Liver (tissue), 9 donors: Measurements from ENCODE around the gene ABTB2. TPM values are rescaled to one million over a fixed set of nuclear protein-coding genes. Genes with fewer than 3 reads are reported as not detected.

Experiments
- DNase-seq: peaks from one replicate; pipeline ENCODE4 v3.0.0-alpha.2; 2017; ENCODE audit warnings: low spot score
- H3K27ac ChIP-seq, 2 donors: one replicate each; pipeline ENCODE4 v1.7.0; 2013; ENCODE audit warnings: inconsistent platforms in 2 of 2, low read length in 2 of 2, control low read depth in 1 of 2, low read depth in 1 of 2, mild to moderate bottlenecking in 1 of 2
- H3K27me3 ChIP-seq, 4 donors: one replicate each; pipeline versions ENCODE4 v1.6.1 to v1.7.0; 2013; ENCODE audit warnings: low read length in 3 of 4, inconsistent platforms in 1 of 4, mild to moderate bottlenecking in 1 of 4, moderate library complexity in 1 of 4; ENCODE audit not compliant: control insufficient read depth in 4 of 4, insufficient read depth in 4 of 4
- H3K36me3 ChIP-seq, 4 donors: one replicate each; pipeline versions ENCODE4 v1.6.1 to v1.7.0; 2013; ENCODE audit warnings: low read length in 3 of 4, mild to moderate bottlenecking in 3 of 4, low read depth in 1 of 4, moderate library complexity in 1 of 4; ENCODE audit not compliant: control insufficient read depth in 4 of 4, insufficient read depth in 3 of 4
- H3K4me1 ChIP-seq, 4 donors: one replicate each; pipeline versions ENCODE4 v1.6.1 to v1.7.0; 2013; ENCODE audit warnings: low read length in 3 of 4, mild to moderate bottlenecking in 3 of 4, moderate library complexity in 1 of 4; ENCODE audit not compliant: control insufficient read depth in 4 of 4, insufficient read depth in 4 of 4
- H3K4me3 ChIP-seq, 3 donors: one replicate each; pipeline versions ENCODE4 v1.6.1 to v1.7.0; 2013; ENCODE audit warnings: low read length in 3 of 3, control low read depth in 1 of 3, low read depth in 1 of 3, mild to moderate bottlenecking in 1 of 3
- H3K9ac ChIP-seq, 2 donors: one replicate each; pipeline ENCODE4 v1.7.0; 2013; ENCODE audit warnings: low read length in 2 of 2, mild to moderate bottlenecking in 2 of 2, moderate library complexity in 2 of 2, control low read depth in 1 of 2, low read depth in 1 of 2
- H3K9me3 ChIP-seq, 4 donors: one replicate each; pipeline versions ENCODE4 v1.6.1 to v1.7.0; 2013; ENCODE audit warnings: low read length in 3 of 4; ENCODE audit not compliant: control insufficient read depth in 4 of 4
- EGR1 ChIP-seq, 2 donors: IDR thresholded peaks; 2 replicates each; pipeline ENCODE4 v1.6.1; 2016 to 2018; ENCODE audit warnings: antibody characterized with exemption in 2 of 2, low read depth in 2 of 2
- FOXA1 ChIP-seq: IDR thresholded peaks from 2 replicates; pipeline ENCODE4 v1.6.1; 2016; ENCODE audit warnings: antibody characterized with exemption
- FOXA2 ChIP-seq: IDR thresholded peaks from 2 replicates; pipeline ENCODE4 v1.6.1; 2016; ENCODE audit warnings: antibody characterized with exemption
- GABPA ChIP-seq, 2 donors: IDR thresholded peaks in 1 of 2; conservative IDR thresholded peaks in 1 of 2; 2 replicates each; pipeline ENCODE4 v1.6.1; 2016; ENCODE audit warnings: antibody characterized with exemption in 2 of 2, mild to moderate bottlenecking in 1 of 2, moderate library complexity in 1 of 2
- HNF4A ChIP-seq, 2 donors: conservative IDR thresholded peaks; 2 replicates each; pipeline ENCODE4 v1.6.1; 2016; ENCODE audit warnings: antibody characterized with exemption in 2 of 2, mild to moderate bottlenecking in 2 of 2
- HNF4G ChIP-seq: IDR thresholded peaks from 2 replicates; pipeline ENCODE4 v1.6.1; 2016; ENCODE audit warnings: antibody characterized with exemption
- JUND ChIP-seq, 2 donors: IDR thresholded peaks; 2 replicates each; pipeline ENCODE4 v1.6.1; 2016; ENCODE audit warnings: antibody characterized with exemption in 2 of 2
- NR2F2 ChIP-seq: IDR thresholded peaks from 2 replicates; pipeline ENCODE4 v1.6.1; 2016; ENCODE audit warnings: antibody characterized with exemption
- RAD21 ChIP-seq, 2 donors: IDR thresholded peaks; 2 replicates each; pipeline ENCODE4 v1.6.1; 2016; ENCODE audit warnings: antibody characterized with exemption in 2 of 2, mild to moderate bottlenecking in 2 of 2
- RXRA ChIP-seq, 2 donors: IDR thresholded peaks; 2 replicates each; pipeline ENCODE4 v1.6.1; 2017 to 2018; ENCODE audit warnings: antibody characterized with exemption in 2 of 2, mild to moderate bottlenecking in 1 of 2
- SP1 ChIP-seq: IDR thresholded peaks from 2 replicates; pipeline ENCODE4 v1.6.1; 2018; ENCODE audit warnings: antibody characterized with exemption, mild to moderate bottlenecking
- TAF1 ChIP-seq: conservative IDR thresholded peaks from 2 replicates; pipeline ENCODE4 v1.6.1; 2016; ENCODE audit warnings: antibody characterized with exemption, mild to moderate bottlenecking
- YY1 ChIP-seq: IDR thresholded peaks from 2 replicates; pipeline ENCODE4 v1.6.1; 2016; ENCODE audit warnings: antibody characterized with exemption, mild to moderate bottlenecking
- WGBS: extraction: QIAGEN DNeasy Blood & Tissue Kit; methylation state at CpG from one replicate; pipeline ENCODE4 v1.1.7; 2013; 5-methylcytosine and 5-hydroxymethylcytosine counted together
- polyA plus RNA-seq, 2 donors: library from polyadenylated mRNA; stranded (reverse) in 1 of 2; unstranded in 1 of 2; fragments of 200-250 nt in 1 of 2; fragments of >200 nt in 1 of 2; fragmentation: Nextera tagmentation in 1 of 2; extraction: Ambion mirVana in 1 of 2; gene quantifications; one replicate each; pipeline versions ENCODE4 v1.2.1 to v1.2.3, GENCODE V29; 2013 to 2015
- total RNA-seq, 2 donors: library from RNA; depleted of rRNA; stranded (reverse); fragments of >200 nt; gene quantifications; one replicate each; pipeline ENCODE4 v1.2.3, GENCODE V29; 2014
- TF ChIP-seq, protein P1 (sequence below): fragments of 150-350 bp; IDR thresholded peaks from 2 replicates; pipeline ENCODE4 v1.5.1; 2017; ENCODE audit warnings: improper control_type of control experiment, low read depth, low read length; ENCODE audit not compliant: missing input control
- TF ChIP-seq, protein P2 (sequence below): IDR thresholded peaks from 2 replicates; pipeline ENCODE4 v1.6.1; 2016; ENCODE audit warnings: antibody characterized with exemption, mild to moderate bottlenecking
- TF ChIP-seq, protein P3 (sequence below): IDR thresholded peaks from 2 replicates; pipeline ENCODE4 v1.6.1; 2016; ENCODE audit warnings: antibody characterized with exemption
- TF ChIP-seq, protein P4 (sequence below): IDR thresholded peaks from 2 replicates; pipeline ENCODE4 v1.6.1; 2016; ENCODE audit warnings: antibody characterized with exemption
- TF ChIP-seq, protein P5 (sequence below): IDR thresholded peaks from 2 replicates; pipeline ENCODE4 v1.6.1; 2016; ENCODE audit warnings: antibody characterized with exemption
- donor health status: healthy.
- donor health status: healthy.
- donor health status: healthy.
- donor health status: healthy.
- donor health status: healthy.

ABTB2 gene
- total and polyA plus RNA-seq, 4 donors, result 2.4 to 8.9 (median 6.1) TPM

DNA sequence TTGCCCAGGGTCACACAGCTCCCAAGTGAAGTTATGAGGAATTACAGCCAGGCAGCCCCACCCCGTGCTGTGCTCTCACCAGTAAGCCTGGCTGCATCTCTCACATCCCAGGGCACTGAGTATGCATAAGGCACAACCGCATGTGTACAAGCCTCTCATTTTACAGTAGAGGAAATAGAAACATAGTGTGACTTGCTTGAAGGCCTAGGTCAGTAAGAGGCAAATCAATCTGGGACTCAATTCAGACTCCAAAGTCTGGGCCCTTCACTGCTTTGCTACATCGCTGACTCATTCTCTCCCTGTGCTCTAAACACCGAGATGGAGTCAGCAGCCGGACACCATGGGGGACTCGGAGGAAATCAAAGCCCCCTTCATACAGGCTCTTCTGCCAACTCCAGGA is 7.9 kb downstream of the ABTB2 start:
- Histone ChIP-seq H3K4me3 (no peak overlapping the region), H3K9me3 (no peaks in the 10 kb centered on the region), H3K27me3 (no peaks in the 10 kb centered on the region), H3K4me1 (peaks cover 15 to 59% (median 25%) of the 10 kb centered on the region in 4 donors), H3K9ac (no peak overlapping the region), H3K36me3 (no peaks in the 10 kb centered on the region), H3K27ac (peak overlapping the region; percentile 3 to 6)
- peak in 1 of 2 donors; percentile 64 for TF ChIP-seq JUND (IDR thresholded peaks at IDR 0.05)
- no peak for TF ChIP-seq HNF4G
- peak in 1 of 2 donors; percentile 27 for TF ChIP-seq RXRA (IDR thresholded peaks at IDR 0.05)
- peak; percentile 84 for TF ChIP-seq YY1
- peak in 1 of 2 donors; percentile 61 for TF ChIP-seq HNF4A (conservative IDR thresholded peaks at IDR 0.05)
- TF ChIP-seq, protein P1, sequence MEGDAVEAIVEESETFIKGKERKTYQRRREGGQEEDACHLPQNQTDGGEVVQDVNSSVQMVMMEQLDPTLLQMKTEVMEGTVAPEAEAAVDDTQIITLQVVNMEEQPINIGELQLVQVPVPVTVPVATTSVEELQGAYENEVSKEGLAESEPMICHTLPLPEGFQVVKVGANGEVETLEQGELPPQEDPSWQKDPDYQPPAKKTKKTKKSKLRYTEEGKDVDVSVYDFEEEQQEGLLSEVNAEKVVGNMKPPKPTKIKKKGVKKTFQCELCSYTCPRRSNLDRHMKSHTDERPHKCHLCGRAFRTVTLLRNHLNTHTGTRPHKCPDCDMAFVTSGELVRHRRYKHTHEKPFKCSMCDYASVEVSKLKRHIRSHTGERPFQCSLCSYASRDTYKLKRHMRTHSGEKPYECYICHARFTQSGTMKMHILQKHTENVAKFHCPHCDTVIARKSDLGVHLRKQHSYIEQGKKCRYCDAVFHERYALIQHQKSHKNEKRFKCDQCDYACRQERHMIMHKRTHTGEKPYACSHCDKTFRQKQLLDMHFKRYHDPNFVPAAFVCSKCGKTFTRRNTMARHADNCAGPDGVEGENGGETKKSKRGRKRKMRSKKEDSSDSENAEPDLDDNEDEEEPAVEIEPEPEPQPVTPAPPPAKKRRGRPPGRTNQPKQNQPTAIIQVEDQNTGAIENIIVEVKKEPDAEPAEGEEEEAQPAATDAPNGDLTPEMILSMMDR, result no peak
- no peak for DNase-seq
- 79% methylated on average over 6 of the region's 6 CpGs for WGBS

DNA sequence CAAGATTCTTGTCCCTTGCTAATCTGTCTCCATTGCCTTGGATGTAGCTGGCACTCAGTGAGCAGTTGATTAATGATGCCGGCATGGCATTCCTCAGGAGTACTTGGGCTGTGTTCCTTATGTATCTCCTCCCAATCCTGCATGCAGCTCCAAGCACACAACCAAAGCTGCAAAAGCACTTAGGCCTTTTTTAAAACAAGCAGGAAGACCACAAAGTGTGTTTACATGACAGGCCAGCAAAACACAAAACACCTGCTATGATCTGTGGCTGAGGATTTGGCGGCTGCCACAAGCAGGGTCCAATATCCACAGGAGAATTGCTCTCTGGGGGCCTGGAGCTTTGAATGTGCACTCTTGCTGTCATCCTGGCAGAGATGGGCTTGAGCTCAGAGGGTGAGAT is 8.9 kb downstream of the ABTB2 start:
- no peaks in the 10 kb centered on the region for H3K36me3 ChIP-seq
- H3K4me3 ChIP-seq, result no peak overlapping the region
- 79% methylated on average over 2 of the region's 2 CpGs for WGBS
- H3K27me3 ChIP-seq, result no peaks in the 10 kb centered on the region
- no peak overlapping the region for H3K27ac ChIP-seq
- DNase-seq, result no peak
- H3K9me3 ChIP-seq, result no peaks in the 10 kb centered on the region
- H3K9ac ChIP-seq, result no peak overlapping the region
- H3K4me1 ChIP-seq, result peaks cover 17 to 59% (median 27%) of the 10 kb centered on the region in 4 donors
- TF ChIP-seq TAF1 (no peak), JUND (IDR thresholded peaks at IDR 0.05) (no peak), YY1 (no peak), FOXA2 (no peak), HNF4G (no peak), SP1 (no peak), GABPA (IDR thresholded peaks at IDR 0.05 in 1 of 2, conservative IDR thresholded peaks at IDR 0.05 in 1 of 2) (no peak), RAD21 (IDR thresholded peaks at IDR 0.05) (no peak), HNF4A (conservative IDR thresholded peaks at IDR 0.05) (no peak), NR2F2 (no peak), RXRA (IDR thresholded peaks at IDR 0.05) (no peak), EGR1 (IDR thresholded peaks at IDR 0.05; ENCODE audit: low read depth in 2 of 2) (no peak), FOXA1 (no peak)
- TF ChIP-seq, protein P1, result no peak
- TF ChIP-seq, protein P2, sequence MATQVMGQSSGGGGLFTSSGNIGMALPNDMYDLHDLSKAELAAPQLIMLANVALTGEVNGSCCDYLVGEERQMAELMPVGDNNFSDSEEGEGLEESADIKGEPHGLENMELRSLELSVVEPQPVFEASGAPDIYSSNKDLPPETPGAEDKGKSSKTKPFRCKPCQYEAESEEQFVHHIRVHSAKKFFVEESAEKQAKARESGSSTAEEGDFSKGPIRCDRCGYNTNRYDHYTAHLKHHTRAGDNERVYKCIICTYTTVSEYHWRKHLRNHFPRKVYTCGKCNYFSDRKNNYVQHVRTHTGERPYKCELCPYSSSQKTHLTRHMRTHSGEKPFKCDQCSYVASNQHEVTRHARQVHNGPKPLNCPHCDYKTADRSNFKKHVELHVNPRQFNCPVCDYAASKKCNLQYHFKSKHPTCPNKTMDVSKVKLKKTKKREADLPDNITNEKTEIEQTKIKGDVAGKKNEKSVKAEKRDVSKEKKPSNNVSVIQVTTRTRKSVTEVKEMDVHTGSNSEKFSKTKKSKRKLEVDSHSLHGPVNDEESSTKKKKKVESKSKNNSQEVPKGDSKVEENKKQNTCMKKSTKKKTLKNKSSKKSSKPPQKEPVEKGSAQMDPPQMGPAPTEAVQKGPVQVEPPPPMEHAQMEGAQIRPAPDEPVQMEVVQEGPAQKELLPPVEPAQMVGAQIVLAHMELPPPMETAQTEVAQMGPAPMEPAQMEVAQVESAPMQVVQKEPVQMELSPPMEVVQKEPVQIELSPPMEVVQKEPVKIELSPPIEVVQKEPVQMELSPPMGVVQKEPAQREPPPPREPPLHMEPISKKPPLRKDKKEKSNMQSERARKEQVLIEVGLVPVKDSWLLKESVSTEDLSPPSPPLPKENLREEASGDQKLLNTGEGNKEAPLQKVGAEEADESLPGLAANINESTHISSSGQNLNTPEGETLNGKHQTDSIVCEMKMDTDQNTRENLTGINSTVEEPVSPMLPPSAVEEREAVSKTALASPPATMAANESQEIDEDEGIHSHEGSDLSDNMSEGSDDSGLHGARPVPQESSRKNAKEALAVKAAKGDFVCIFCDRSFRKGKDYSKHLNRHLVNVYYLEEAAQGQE, result no peak
- TF ChIP-seq, protein P3, sequence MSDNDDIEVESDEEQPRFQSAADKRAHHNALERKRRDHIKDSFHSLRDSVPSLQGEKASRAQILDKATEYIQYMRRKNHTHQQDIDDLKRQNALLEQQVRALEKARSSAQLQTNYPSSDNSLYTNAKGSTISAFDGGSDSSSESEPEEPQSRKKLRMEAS, result no peak
- TF ChIP-seq, protein P4, sequence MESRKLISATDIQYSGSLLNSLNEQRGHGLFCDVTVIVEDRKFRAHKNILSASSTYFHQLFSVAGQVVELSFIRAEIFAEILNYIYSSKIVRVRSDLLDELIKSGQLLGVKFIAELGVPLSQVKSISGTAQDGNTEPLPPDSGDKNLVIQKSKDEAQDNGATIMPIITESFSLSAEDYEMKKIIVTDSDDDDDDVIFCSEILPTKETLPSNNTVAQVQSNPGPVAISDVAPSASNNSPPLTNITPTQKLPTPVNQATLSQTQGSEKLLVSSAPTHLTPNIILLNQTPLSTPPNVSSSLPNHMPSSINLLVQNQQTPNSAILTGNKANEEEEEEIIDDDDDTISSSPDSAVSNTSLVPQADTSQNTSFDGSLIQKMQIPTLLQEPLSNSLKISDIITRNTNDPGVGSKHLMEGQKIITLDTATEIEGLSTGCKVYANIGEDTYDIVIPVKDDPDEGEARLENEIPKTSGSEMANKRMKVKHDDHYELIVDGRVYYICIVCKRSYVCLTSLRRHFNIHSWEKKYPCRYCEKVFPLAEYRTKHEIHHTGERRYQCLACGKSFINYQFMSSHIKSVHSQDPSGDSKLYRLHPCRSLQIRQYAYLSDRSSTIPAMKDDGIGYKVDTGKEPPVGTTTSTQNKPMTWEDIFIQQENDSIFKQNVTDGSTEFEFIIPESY, result no peak
- TF ChIP-seq, protein P5, sequence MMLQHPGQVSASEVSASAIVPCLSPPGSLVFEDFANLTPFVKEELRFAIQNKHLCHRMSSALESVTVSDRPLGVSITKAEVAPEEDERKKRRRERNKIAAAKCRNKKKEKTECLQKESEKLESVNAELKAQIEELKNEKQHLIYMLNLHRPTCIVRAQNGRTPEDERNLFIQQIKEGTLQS, result no peak
